GM12892 (cell line): ENCODE data around the gene BICC1.

Source experiments
- POLR2A ChIP-seq: IDR thresholded peaks from 2 replicates; pipeline ENCODE4 v1.6.1; 2011; ENCODE audit warnings: low read depth, low read length, control low read depth
- POLR2AphosphoS5 ChIP-seq: IDR thresholded peaks from 2 replicates; pipeline ENCODE4 v1.6.1; 2011; ENCODE audit warnings: low read depth, low read length, control low read depth

- no peak for TF ChIP-seq POLR2AphosphoS5
- TF ChIP-seq POLR2A = no peak
Observed at GRCh38 chr10:58824396-58824795, 311.7 kb downstream of the BICC1 start.
